PC-3 (cell line): ENCODE data around the gene LRSAM1. TPM values are rescaled to one million over a fixed set of nuclear protein-coding genes. Genes with fewer than 3 reads are reported as not detected.

Source experiments
- ATAC-seq: fragments of 200-7000 bp; cut with Tn5 transposase; 2 replicates; pipeline ENCODE4 v1.9.1; 2020; ENCODE audit warnings: mild to moderate bottlenecking, moderate library complexity
- BruUV-seq: library from RNA; stranded (reverse); fragments of 400-500 nt; replicated peaks from 2 replicates; lab custom pipeline; 2021; lab: Mats Ljungman, UMichigan
- CTCF ChIA-PET: fragments of 300-600 bp; sonication (Branson Sonifier 250); formaldehyde crosslinking; loops from one replicate; lab custom pipeline; 2022; ENCODE audit warnings: antibody characterized with exemption; lab: Charles Lee
- POLR2A ChIA-PET: fragments of 300-600 bp; sonication (Branson Sonifier 250); formaldehyde crosslinking; loops from one replicate; lab custom pipeline; 2022; ENCODE audit warnings: antibody characterized with exemption; ENCODE audit not compliant: unreplicated experiment; lab: Charles Lee
- DNase-seq: peaks from one replicate; pipeline ENCODE4 v3.0.0-alpha.2; 2015
- H2AFZ ChIP-seq: fragments of 300-600 bp; sonication (generic); 2 replicates; pipeline ENCODE4 v1.6.0; 2016; ENCODE audit warnings: antibody characterized with exemption, low read length
- H3F3A ChIP-seq: fragments of 300-600 bp; sonication (generic); one replicate; pipeline ENCODE4 v1.6.0; 2017; ENCODE audit warnings: antibody characterized with exemption, low read length, control low read depth, mild to moderate bottlenecking; ENCODE audit not compliant: unreplicated experiment
- H3K27ac ChIP-seq: fragments of 300-600 bp; sonication (generic); 2 replicates; pipeline ENCODE4 v1.5.1; 2016; ENCODE audit warnings: mild to moderate bottlenecking, low read length
- H3K27me3 ChIP-seq: fragments of 300-600 bp; sonication (generic); 2 replicates; pipeline ENCODE4 v1.6.1; 2016; ENCODE audit warnings: low read length, mixed read lengths
- H3K36me3 ChIP-seq: fragments of 300-600 bp; sonication (generic); 2 replicates; pipeline ENCODE4 v1.6.1; 2016; ENCODE audit warnings: low read depth, mixed run types, low read length, mixed read lengths
- H3K4me1 ChIP-seq: fragments of 300-600 bp; sonication (generic); 2 replicates; pipeline ENCODE4 v1.5.1; 2016; ENCODE audit warnings: low read length; ENCODE audit not compliant: insufficient read depth
- H3K4me2 ChIP-seq: fragments of 300-600 bp; sonication (generic); 2 replicates; pipeline ENCODE4 v1.6.0; 2016; ENCODE audit warnings: low read length
- H3K4me3 ChIP-seq: fragments of 300-600 bp; sonication (generic); 2 replicates; pipeline ENCODE4 v1.5.1; 2016; ENCODE audit warnings: mild to moderate bottlenecking, low read length, mixed read lengths
- H3K79me2 ChIP-seq: fragments of 300-600 bp; sonication (generic); 2 replicates; pipeline ENCODE4 v1.6.1; 2017; ENCODE audit warnings: low read length, mixed read lengths
- H3K9ac ChIP-seq: fragments of 300-600 bp; sonication (generic); 2 replicates; pipeline ENCODE4 v1.6.0; 2016; ENCODE audit warnings: mild to moderate bottlenecking, low read length
- H3K9me2 ChIP-seq: fragments of 300-600 bp; sonication (generic); replicated peaks from 2 replicates; pipeline ENCODE4 v1.6.1; 2016; ENCODE audit warnings: mixed run types, low read length, mixed read lengths
- H3K9me3 ChIP-seq: fragments of 300-600 bp; sonication (generic); 2 replicates; pipeline ENCODE4 v1.6.1; 2016; ENCODE audit warnings: low read length, mixed read lengths
- H4K20me1 ChIP-seq: fragments of 300-600 bp; sonication (generic); 2 replicates; pipeline ENCODE4 v1.6.1; 2016; ENCODE audit warnings: low read length, mixed read lengths
- CTCF ChIP-seq: fragments of 300-600 bp; sonication (generic); conservative IDR thresholded peaks from 2 replicates; pipeline ENCODE4 v1.5.1; 2017; ENCODE audit warnings: antibody characterized with exemption, low read depth, mild to moderate bottlenecking, low read length
- EZH2 ChIP-seq: fragments of 300-600 bp; sonication (generic); IDR thresholded peaks from one replicate; pipeline ENCODE4 v1.6.1; 2017; ENCODE audit warnings: antibody characterized with exemption, mild to moderate bottlenecking, low read length; ENCODE audit not compliant: unreplicated experiment
- EZH2phosphoT487 ChIP-seq: fragments of 300-600 bp; sonication (generic); IDR thresholded peaks from 2 replicates; pipeline ENCODE4 v1.6.1; 2018; ENCODE audit warnings: mild to moderate bottlenecking, antibody characterized with exemption, low read length, borderline replicate concordance
- intact Hi-C: fragments of 100-400 bp; cut with micrococcal nuclease; formaldehyde crosslinking; loops from 2 replicates; pipeline ENCODE4 v1.9.0; 2023
- total RNA-seq: library from RNA; depleted of rRNA; stranded (reverse); fragments of >200 nt; gene quantifications from 2 replicates; pipeline ENCODE4 v1.2.3, GENCODE V29; 2014

LRSAM1 gene
- total RNA-seq, 1 experiment from 2014 or later = 9.6 TPM

GRCh38 chr9:127534250-127534906 is 83.1 kb downstream of the LRSAM1 start:
- TF ChIP-seq EZH2phosphoT487 (no peak), CTCF (no peak), EZH2 (no peak)
- H3K9ac ChIP-seq = no peak overlapping the region
- CTCF ChIA-PET = no interaction called here
- peaks cover 27% of the 10 kb centered on the region for H3K4me1 ChIP-seq
- H3F3A ChIP-seq = no peaks in the 10 kb centered on the region
- peaks cover 57% of the 10 kb centered on the region for H3K79me2 ChIP-seq
- POLR2A ChIA-PET = no interaction called here
- H3K4me2 ChIP-seq = no peak overlapping the region
- H3K27me3 ChIP-seq = no peaks in the 10 kb centered on the region
- intact Hi-C loops = no loop called here
- ATAC-seq (no peak), DNase-seq (no peak)
- H3K27ac ChIP-seq = no peak overlapping the region
- H2AFZ ChIP-seq = no peak overlapping the region
- H3K36me3 ChIP-seq = peaks cover 5% of the 10 kb centered on the region; the same call in 1 of the 2 replicates
- no TSS peak for BruUV-seq
- H3K9me3 ChIP-seq = no peaks in the 10 kb centered on the region
- peaks cover 23% of the 10 kb centered on the region; the same call in 1 of the 2 replicates for H4K20me1 ChIP-seq
- H3K9me2 ChIP-seq = no peaks in the 10 kb centered on the region
- H3K4me3 ChIP-seq = no peak overlapping the region

- no peak overlapping the region for H3K4me3 ChIP-seq
- DNase-seq = no peak
- H3K9me2 ChIP-seq = no peaks in the 10 kb centered on the region
- H3K79me2 ChIP-seq = peaks cover 62% of the 10 kb centered on the region
- peaks cover 28% of the 10 kb centered on the region; the same call in 1 of the 2 replicates for H4K20me1 ChIP-seq
- no peaks in the 10 kb centered on the region for H3K9me3 ChIP-seq
- H3F3A ChIP-seq = no peaks in the 10 kb centered on the region
- H3K27ac ChIP-seq = no peak overlapping the region
- ChIA-PET POLR2A (no interaction called here), CTCF (no interaction called here)
- peaks cover 5% of the 10 kb centered on the region; the same call in 1 of the 2 replicates for H3K36me3 ChIP-seq
- no peak for ATAC-seq
- no peaks in the 10 kb centered on the region for H3K27me3 ChIP-seq
- H3K4me1 ChIP-seq = peaks cover 32% of the 10 kb centered on the region
- intact Hi-C loops = loop anchor here (5.0 kb wide), 1 partner anchor 52 kb away; no protein-coding TSS in a partner anchor
- no peak for TF ChIP-seq CTCF
- no peak for TF ChIP-seq EZH2
- no peak for TF ChIP-seq EZH2phosphoT487
- BruUV-seq = no TSS peak
- no peak overlapping the region for H3K9ac ChIP-seq
- no peak overlapping the region for H2AFZ ChIP-seq
- no peak overlapping the region for H3K4me2 ChIP-seq
Observed at GRCh38 chr9:127534931-127535330, 83.6 kb downstream of the LRSAM1 start.

- TF ChIP-seq CTCF = no peak
- TF ChIP-seq EZH2phosphoT487 = no peak
- TF ChIP-seq EZH2 = no peak
- H3K9ac ChIP-seq = no peak overlapping the region
- H3K27ac ChIP-seq = no peak overlapping the region
- ChIA-PET POLR2A (no interaction called here), CTCF (no interaction called here)
- no TSS peak for BruUV-seq
- H3F3A ChIP-seq = no peaks in the 10 kb centered on the region
- peaks cover 67% of the 10 kb centered on the region for H3K79me2 ChIP-seq
- no peak overlapping the region for H2AFZ ChIP-seq
- no peak overlapping the region for H3K4me3 ChIP-seq
- intact Hi-C loops = loop anchor here (5.0 kb wide), 1 partner anchor 52 kb away; no protein-coding TSS in a partner anchor
- peaks cover 37% of the 10 kb centered on the region for H3K4me1 ChIP-seq
- ATAC-seq = no peak
- no peaks in the 10 kb centered on the region for H3K9me3 ChIP-seq
- no peaks in the 10 kb centered on the region for H3K27me3 ChIP-seq
- no peak for DNase-seq
- no peak overlapping the region for H3K4me2 ChIP-seq
- H3K9me2 ChIP-seq = no peaks in the 10 kb centered on the region
- H4K20me1 ChIP-seq = peaks cover 32% of the 10 kb centered on the region; the same call in 1 of the 2 replicates
- H3K36me3 ChIP-seq = peaks cover 5% of the 10 kb centered on the region; the same call in 1 of the 2 replicates
Observed at GRCh38 chr9:127535396-127535795, 84.1 kb downstream of the LRSAM1 start.
